ENCODE data around the gene SLC8A1.

Gene SLC8A1

DNA sequence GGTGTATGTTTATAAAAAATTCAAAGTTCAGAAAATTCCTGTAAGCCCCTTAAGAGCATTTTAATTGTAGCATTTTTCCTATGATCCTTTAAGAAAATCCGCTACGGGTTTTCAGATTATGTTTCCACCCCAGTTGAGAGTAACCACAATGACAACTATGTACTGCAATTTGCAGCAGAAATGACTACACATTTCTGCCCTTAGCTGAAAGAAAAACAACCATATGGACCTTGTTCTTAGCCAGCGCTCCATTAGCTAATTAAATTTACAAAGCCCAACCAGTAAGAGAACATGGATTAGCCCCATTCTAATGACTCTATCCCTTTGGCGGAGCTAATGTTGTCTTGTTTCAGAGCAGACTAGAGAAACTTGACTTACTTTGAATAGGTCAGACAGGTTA is 247.6 kb downstream of the SLC8A1 start:
- TF ChIP-seq CTCF (IDR thresholded peaks at IDR 0.05) = no peak
- Histone ChIP-seq H3K27ac (no peak overlapping the region), H3K4me3 (no peak overlapping the region)
- no peak for DNase-seq (ENCODE audit: low spot score)

- DNase-seq (ENCODE audit: low spot score) = no peak
- H3K27ac ChIP-seq = no peak overlapping the region
- TF ChIP-seq CTCF (IDR thresholded peaks at IDR 0.05) = no peak
- H3K4me3 ChIP-seq = no peak overlapping the region
These were observed 249.0 kb downstream of the SLC8A1 start for GRCh38 chr2:40202798-40203400.

DNA sequence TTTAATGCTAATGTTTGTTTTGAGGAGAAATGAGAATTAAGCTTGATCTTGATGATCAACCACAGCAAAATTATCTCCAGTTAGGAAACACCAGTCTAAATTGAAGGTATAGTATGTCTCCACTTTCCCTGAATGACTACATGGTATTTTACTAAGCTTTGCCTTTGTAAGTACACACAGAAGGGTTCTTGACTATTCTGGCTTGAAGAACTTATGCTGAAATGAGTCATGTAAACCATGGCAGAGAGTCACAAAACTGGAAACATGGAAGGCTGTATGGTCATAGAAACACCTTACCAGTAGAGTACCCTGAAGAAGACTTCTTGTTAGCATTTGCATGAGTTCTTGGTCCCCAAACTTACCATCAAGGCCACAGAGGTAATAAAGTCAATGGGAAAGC is 250.5 kb downstream of the SLC8A1 start:
- no peak for TF ChIP-seq CTCF (IDR thresholded peaks at IDR 0.05)
- no peak for DNase-seq (ENCODE audit: low spot score)
- Histone ChIP-seq H3K27ac (no peak overlapping the region), H3K4me3 (no peak overlapping the region)

- TF ChIP-seq CTCF (IDR thresholded peaks at IDR 0.05) = no peak
- no peak for DNase-seq (ENCODE audit: low spot score)
- Histone ChIP-seq H3K27ac (no peak overlapping the region), H3K4me3 (no peak overlapping the region)
These were observed 251.4 kb downstream of the SLC8A1 start for GRCh38 chr2:40200366-40200915.

- DNase-seq (ENCODE audit: low spot score) = no peak
- Histone ChIP-seq H3K4me3 (no peak overlapping the region), H3K27ac (no peak overlapping the region)
- no peak for TF ChIP-seq CTCF (IDR thresholded peaks at IDR 0.05)
These were observed 252.1 kb downstream of the SLC8A1 start for GRCh38 chr2:40199771-40200170.

- Histone ChIP-seq H3K27ac (no peak overlapping the region), H3K4me3 (no peak overlapping the region)
- DNase-seq (ENCODE audit: low spot score) = no peak
- TF ChIP-seq CTCF (IDR thresholded peaks at IDR 0.05) = no peak
These were observed 254.8 kb downstream of the SLC8A1 start for GRCh38 chr2:40197121-40197520.

DNA sequence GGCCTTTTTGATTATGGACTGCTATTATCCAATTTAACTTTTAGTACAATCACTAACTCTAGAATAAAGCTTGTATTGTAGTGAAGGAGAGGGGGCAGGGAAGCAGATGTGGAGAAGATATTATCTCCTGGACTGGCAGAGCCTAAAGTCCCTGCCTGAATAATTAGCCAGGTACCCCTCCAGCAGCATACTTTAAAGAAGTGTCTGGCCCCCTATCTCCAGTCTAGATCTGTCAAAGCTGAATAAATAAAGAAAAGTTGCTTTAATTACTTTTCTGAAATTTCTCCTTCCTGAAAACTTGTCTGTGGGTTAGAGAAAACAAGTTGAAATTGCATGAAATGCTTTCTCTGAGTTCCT is 258.2 kb downstream of the SLC8A1 start:
- no peak overlapping the region for H3K4me3 ChIP-seq
- no peak for TF ChIP-seq CTCF (IDR thresholded peaks at IDR 0.05)
- no peak for DNase-seq (ENCODE audit: low spot score)
- H3K27ac ChIP-seq = no peak overlapping the region

All from coronary artery (tissue), 2 donors.